Inferior parietal cortex (tissue), 1 donor: ENCODE results near the gene ANKRD29.
"Not testable (repeated sequence)": the region's sequence is repeated elsewhere in the genome, so short reads cannot be mapped to it uniquely, and the experiment has no call there.

ENCODE experiments used
- DNase-seq: peaks from one replicate; pipeline ENCODE4 v3.0.0-alpha.2; 2016; ENCODE audit errors: extremely low spot score

ANKRD29 gene

GRCh38 chr18:23583071-23583865, 79.4 kb downstream of the ANKRD29 start:
- peak; percentile 80 for DNase-seq

- no peak for DNase-seq
Measured at GRCh38 chr18:23580677-23581367, 81.9 kb downstream of the ANKRD29 start.

- no peak for DNase-seq
Measured at GRCh38 chr18:23578891-23579653, 83.6 kb downstream of the ANKRD29 start.

GRCh38 chr18:23578067-23578701, 84.5 kb downstream of the ANKRD29 start:
- no peak for DNase-seq

- DNase-seq: not testable (repeated sequence)
Measured at GRCh38 chr18:23577521-23577920, 85.2 kb downstream of the ANKRD29 start.

GRCh38 chr18:23575309-23575651, 87.4 kb downstream of the ANKRD29 start:
- no peak for DNase-seq

GRCh38 chr18:23574611-23575308, 88.0 kb downstream of the ANKRD29 start:
- no peak for DNase-seq

GRCh38 chr18:23573626-23574431, 88.9 kb downstream of the ANKRD29 start:
- DNase-seq: no peak

- no peak for DNase-seq
Measured at GRCh38 chr18:23573020-23573419, 89.7 kb downstream of the ANKRD29 start.

GRCh38 chr18:23572570-23572969, 90.1 kb downstream of the ANKRD29 start:
- DNase-seq: no peak

GRCh38 chr18:23572012-23572411, 90.7 kb downstream of the ANKRD29 start:
- DNase-seq: no peak

- no peak for DNase-seq
Measured at GRCh38 chr18:23570912-23571504, 91.7 kb downstream of the ANKRD29 start.

- no peak for DNase-seq
Measured at GRCh38 chr18:23569299-23570063, 93.2 kb downstream of the ANKRD29 start.

GRCh38 chr18:23568281-23569138, 94.2 kb downstream of the ANKRD29 start:
- no peak for DNase-seq

- DNase-seq: no peak
Measured at GRCh38 chr18:23567671-23568070, 95.0 kb downstream of the ANKRD29 start.

GRCh38 chr18:23565916-23566547, 96.7 kb downstream of the ANKRD29 start:
- DNase-seq: no peak

GRCh38 chr18:23563377-23564043, 99.2 kb downstream of the ANKRD29 start:
- no peak for DNase-seq
